K562 (cell line): ENCODE results near the gene COX6A2. TPM values are rescaled to one million over a fixed set of nuclear protein-coding genes. Genes with fewer than 3 reads are reported as not detected.

ENCODE experiments used
- BCOR ChIP-seq: fragments of 450-650 bp; IDR thresholded peaks from 2 replicates; pipeline ENCODE4 v1.6.1; 2016
- CHD4 ChIP-seq: fragments of 200-600 bp; sonication (generic); IDR thresholded peaks from 3 replicates; pipeline ENCODE4 v1.6.1; 2012; ENCODE audit warnings: low read depth, mild to moderate bottlenecking, mixed read lengths, low read length, inconsistent platforms; ENCODE audit not compliant: insufficient read depth, insufficient replicate concordance, poor library complexity, severe bottlenecking
- MEIS2 ChIP-seq: fragments of 450-650 bp; IDR thresholded peaks from 2 replicates; pipeline ENCODE4 v1.6.1; 2014; ENCODE audit warnings: mild to moderate bottlenecking; ENCODE audit not compliant: partially characterized antibody
- MXI1 ChIP-seq: IDR thresholded peaks from 2 replicates; pipeline ENCODE4 v1.6.1; 2011; ENCODE audit warnings: low read depth, mild to moderate bottlenecking, improper control_type of control experiment, low read length
- SMARCE1 ChIP-seq: fragments of 450-650 bp; IDR thresholded peaks from 2 replicates; pipeline ENCODE4 v1.7.1; 2016; ENCODE audit warnings: mild to moderate bottlenecking
- SP1 ChIP-seq: sonication (generic); formaldehyde crosslinking; IDR thresholded peaks from 2 replicates; pipeline ENCODE4 v1.8.1; 2022; ENCODE audit warnings: mild to moderate bottlenecking, missing genetic modification reagents
- ZC3H4 ChIP-seq: sonication (generic); formaldehyde crosslinking; IDR thresholded peaks from 2 replicates; pipeline ENCODE4 v1.9.0; 2021; ENCODE audit warnings: missing genetic modification reagents, borderline replicate concordance
- ZNF584 ChIP-seq: fragments of 200-800 bp; sonication (Bioruptor generic); IDR thresholded peaks from 2 replicates; pipeline ENCODE4 v1.6.1; 2016; ENCODE audit warnings: low read depth, mild to moderate bottlenecking, missing genetic modification characterization, missing compliant biosample characterization
- polyA plus RNA-seq, 8 experiments: library from polyadenylated mRNA; depleted of rRNA in 4 of 8; stranded (reverse) in 5 of 8; unstranded in 3 of 8; fragments of >200 nt; fragmentation: Nextera tagmentation in 2 of 8; fragmentation: Illumina TruSeq in 1 of 8; extraction: Ambion mirVana in 2 of 8; extraction: Trizol in 1 of 8; gene quantifications; 2 replicates each; pipeline versions ENCODE4 v1.2.1 to v1.2.3, GENCODE V29; 2011 to 2014; ENCODE audit warnings: inconsistent platforms in 1 of 8, missing spikeins in 1 of 8
- total RNA-seq, 7 experiments: library from RNA; depleted of rRNA in 6 of 7; stranded (reverse); fragments of >200 nt in 6 of 7; fragmentation: Illumina TruSeq in 2 of 7; extraction: Trizol in 2 of 7; gene quantifications; 2 replicates each; pipeline versions ENCODE4 v1.2.1 to v1.2.3, GENCODE V29; 2011 to 2021; ENCODE audit warnings: low replicate concordance in 1 of 7
- TF ChIP-seq, protein P1 (sequence below): fragments of 450-650 bp; formaldehyde crosslinking; IDR thresholded peaks from 2 replicates; pipeline ENCODE4 v1.4.0; 2020; ENCODE audit warnings: mild to moderate bottlenecking, moderate library complexity
- TF ChIP-seq, protein P2 (sequence below): fragments of 250-450 bp; sonication (Bioruptor Pico); IDR thresholded peaks from 2 replicates; pipeline ENCODE4 v1.5.0; 2021; ENCODE audit warnings: mild to moderate bottlenecking, borderline replicate concordance
- TF ChIP-seq, protein P3 (sequence below), 2 experiments: fragments of 450-650 bp in 1 of 2; sonication (generic) in 1 of 2; formaldehyde crosslinking in 1 of 2; IDR thresholded peaks; 2 replicates each; pipeline versions ENCODE4 v1.7.1 to v1.9.0; 2016 to 2022; ENCODE audit warnings: inconsistent platforms in 1 of 2, mild to moderate bottlenecking in 1 of 2, missing genetic modification reagents in 1 of 2

COX6A2 gene
- total and polyA plus RNA-seq, 9 of the 15 experiments (the other 6 are each of a cell fraction or from before 2014, with no cell fraction given): not detected

DNA sequence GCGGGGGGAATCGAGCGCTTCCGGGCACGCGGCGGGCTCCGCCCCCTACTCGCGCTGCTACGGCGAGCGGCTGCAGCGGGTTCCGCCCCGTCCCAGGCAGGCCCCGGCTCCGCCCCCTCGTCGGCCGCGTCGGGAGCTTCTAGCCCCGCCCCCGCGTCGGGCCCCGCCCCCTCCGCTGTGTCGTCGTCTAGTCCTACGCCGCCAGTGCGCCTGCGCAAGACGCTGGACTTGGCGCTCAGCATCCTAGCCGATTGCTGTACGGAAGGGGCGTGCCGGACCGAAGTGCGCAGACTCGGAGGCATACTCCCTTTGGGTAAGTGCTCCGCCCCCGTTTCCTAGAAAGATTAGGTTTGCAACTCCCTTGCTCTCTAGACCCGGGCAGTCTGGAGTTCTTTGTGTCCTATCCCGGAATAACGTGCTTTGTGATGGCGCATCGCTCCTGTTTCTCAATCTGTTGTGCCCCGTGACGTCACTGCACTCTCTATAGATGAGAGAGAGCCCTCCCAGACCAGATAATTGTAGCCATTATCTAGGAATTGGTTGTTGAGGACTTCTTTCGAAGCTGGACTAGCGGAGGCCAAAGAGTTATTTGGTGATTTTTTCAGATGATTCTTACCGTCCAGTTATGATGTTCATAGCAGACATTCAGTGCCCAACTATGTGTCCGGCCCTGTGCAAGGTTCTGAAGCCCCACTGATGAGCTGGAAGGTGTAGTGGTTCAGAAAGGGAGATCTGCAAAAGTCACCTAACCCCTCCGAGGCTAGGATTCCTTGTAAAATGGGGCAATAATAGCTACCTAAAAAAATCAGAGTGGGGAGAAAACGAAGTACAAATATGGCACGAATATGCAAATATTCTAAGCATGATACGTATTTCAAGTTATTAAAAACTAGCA lies 31.8 kb upstream of the COX6A2 start (continued):
- TF ChIP-seq, protein P1, sequence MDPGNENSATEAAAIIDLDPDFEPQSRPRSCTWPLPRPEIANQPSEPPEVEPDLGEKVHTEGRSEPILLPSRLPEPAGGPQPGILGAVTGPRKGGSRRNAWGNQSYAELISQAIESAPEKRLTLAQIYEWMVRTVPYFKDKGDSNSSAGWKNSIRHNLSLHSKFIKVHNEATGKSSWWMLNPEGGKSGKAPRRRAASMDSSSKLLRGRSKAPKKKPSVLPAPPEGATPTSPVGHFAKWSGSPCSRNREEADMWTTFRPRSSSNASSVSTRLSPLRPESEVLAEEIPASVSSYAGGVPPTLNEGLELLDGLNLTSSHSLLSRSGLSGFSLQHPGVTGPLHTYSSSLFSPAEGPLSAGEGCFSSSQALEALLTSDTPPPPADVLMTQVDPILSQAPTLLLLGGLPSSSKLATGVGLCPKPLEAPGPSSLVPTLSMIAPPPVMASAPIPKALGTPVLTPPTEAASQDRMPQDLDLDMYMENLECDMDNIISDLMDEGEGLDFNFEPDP (CRISPR knock-in tag): no peak
- TF ChIP-seq CHD4 (no peak), SMARCE1 (no peak), SP1 (CRISPR knock-in tag) (peak; percentile 73), BCOR (no peak), MEIS2 (peak; percentile 87), ZC3H4 (CRISPR knock-in tag) (no peak), ZNF584 (CRISPR knock-in tag) (no peak), MXI1 (no peak)
- TF ChIP-seq, protein P2, sequence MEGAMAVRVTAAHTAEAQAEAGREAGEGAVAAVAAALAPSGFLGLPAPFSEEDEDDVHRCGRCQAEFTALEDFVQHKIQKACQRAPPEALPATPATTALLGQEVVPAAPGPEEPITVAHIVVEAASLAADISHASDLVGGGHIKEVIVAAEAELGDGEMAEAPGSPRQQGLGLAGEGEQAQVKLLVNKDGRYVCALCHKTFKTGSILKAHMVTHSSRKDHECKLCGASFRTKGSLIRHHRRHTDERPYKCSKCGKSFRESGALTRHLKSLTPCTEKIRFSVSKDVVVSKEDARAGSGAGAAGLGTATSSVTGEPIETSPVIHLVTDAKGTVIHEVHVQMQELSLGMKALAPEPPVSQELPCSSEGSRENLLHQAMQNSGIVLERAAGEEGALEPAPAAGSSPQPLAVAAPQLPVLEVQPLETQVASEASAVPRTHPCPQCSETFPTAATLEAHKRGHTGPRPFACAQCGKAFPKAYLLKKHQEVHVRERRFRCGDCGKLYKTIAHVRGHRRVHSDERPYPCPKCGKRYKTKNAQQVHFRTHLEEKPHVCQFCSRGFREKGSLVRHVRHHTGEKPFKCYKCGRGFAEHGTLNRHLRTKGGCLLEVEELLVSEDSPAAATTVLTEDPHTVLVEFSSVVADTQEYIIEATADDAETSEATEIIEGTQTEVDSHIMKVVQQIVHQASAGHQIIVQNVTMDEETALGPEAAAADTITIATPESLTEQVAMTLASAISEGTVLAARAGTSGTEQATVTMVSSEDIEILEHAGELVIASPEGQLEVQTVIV (CRISPR knock-in tag): no peak
- TF ChIP-seq, protein P3, sequence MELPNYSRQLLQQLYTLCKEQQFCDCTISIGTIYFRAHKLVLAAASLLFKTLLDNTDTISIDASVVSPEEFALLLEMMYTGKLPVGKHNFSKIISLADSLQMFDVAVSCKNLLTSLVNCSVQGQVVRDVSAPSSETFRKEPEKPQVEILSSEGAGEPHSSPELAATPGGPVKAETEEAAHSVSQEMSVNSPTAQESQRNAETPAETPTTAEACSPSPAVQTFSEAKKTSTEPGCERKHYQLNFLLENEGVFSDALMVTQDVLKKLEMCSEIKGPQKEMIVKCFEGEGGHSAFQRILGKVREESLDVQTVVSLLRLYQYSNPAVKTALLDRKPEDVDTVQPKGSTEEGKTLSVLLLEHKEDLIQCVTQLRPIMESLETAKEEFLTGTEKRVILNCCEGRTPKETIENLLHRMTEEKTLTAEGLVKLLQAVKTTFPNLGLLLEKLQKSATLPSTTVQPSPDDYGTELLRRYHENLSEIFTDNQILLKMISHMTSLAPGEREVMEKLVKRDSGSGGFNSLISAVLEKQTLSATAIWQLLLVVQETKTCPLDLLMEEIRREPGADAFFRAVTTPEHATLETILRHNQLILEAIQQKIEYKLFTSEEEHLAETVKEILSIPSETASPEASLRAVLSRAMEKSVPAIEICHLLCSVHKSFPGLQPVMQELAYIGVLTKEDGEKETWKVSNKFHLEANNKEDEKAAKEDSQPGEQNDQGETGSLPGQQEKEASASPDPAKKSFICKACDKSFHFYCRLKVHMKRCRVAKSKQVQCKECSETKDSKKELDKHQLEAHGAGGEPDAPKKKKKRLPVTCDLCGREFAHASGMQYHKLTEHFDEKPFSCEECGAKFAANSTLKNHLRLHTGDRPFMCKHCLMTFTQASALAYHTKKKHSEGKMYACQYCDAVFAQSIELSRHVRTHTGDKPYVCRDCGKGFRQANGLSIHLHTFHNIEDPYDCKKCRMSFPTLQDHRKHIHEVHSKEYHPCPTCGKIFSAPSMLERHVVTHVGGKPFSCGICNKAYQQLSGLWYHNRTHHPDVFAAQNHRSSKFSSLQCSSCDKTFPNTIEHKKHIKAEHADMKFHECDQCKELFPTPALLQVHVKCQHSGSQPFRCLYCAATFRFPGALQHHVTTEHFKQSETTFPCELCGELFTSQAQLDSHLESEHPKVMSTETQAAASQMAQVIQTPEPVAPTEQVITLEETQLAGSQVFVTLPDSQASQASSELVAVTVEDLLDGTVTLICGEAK (IDR thresholded peaks at IDR 0.05): peak; percentile 64
- TF ChIP-seq, protein P3 (CRISPR knock-in tag; IDR thresholded peaks at IDR 0.05): no peak
